ENCODE measurements around the gene EFNA5.

GRCh38 chr5:107508097-107508496, 162.6 kb downstream of the EFNA5 start:
- TF ChIP-seq EZH2 (IDR thresholded peaks at IDR 0.05) = no peak
- TF ChIP-seq POLR2AphosphoS5 (IDR thresholded peaks at IDR 0.05; ENCODE audit: borderline replicate concordance, low read depth, low read length) = no peak

Measured in SK-N-MC (cell line).